Panc1 (cell line): ENCODE measurements around the gene HSP90AB1.

Experiments
- CTCF ChIP-seq: fragments of 450-650 bp; IDR thresholded peaks from 2 replicates; pipeline ENCODE4 v1.5.1; 2017; ENCODE audit warnings: mild to moderate bottlenecking
- REST ChIP-seq, 2 experiments: IDR thresholded peaks; 2 replicates each; pipeline ENCODE4 v1.6.1; 2011 to 2012; ENCODE audit warnings: low read depth in 2 of 2, control low read depth in 1 of 2, low read length in 1 of 2, mild to moderate bottlenecking in 1 of 2, moderate library complexity in 1 of 2; ENCODE audit not compliant: insufficient read depth in 1 of 2
- TCF7L2 ChIP-seq: IDR thresholded peaks from 2 replicates; pipeline ENCODE4 v1.6.1; 2011; ENCODE audit warnings: mild to moderate bottlenecking, low read depth, low read length, inconsistent platforms

GRCh38 chr6:44261581-44261980 lies 14.7 kb downstream of the HSP90AB1 start:
- TF ChIP-seq CTCF (no peak), TCF7L2 (no peak), REST (IDR thresholded peaks at IDR 0.05; ENCODE audit: insufficient read depth in 1 of 2, low read depth in 2 of 2, low read length in 1 of 2) (no peak)
